ENCODE data around the gene ELOVL7. TPM values are rescaled to one million over a fixed set of nuclear protein-coding genes. Genes with fewer than 3 reads are reported as not detected.
"Not testable (repeated sequence)": the region's sequence is repeated elsewhere in the genome, so short reads cannot be mapped to it uniquely, and the experiment has no call there.

The ELOVL7 gene
- total RNA-seq, 2 experiments from 2014 or later = not detected

- CTCF ChIA-PET = no interaction called here
- TF ChIP-seq CTCF (IDR thresholded peaks at IDR 0.05) = no peak
- no peak overlapping the region for H3K27ac Mint-ChIP-seq
- no peaks in the 10 kb centered on the region for H3K4me1 ChIP-seq (ENCODE audit: insufficient read depth, low read length)
- POLR2A ChIA-PET = no interaction called here
- H3K9me3 ChIP-seq (ENCODE audit: control insufficient read depth in 1 of 2, insufficient read depth in 1 of 2, low read length in 2 of 2) = no peaks in the 10 kb centered on the region
- no peak overlapping the region for H3K4me3 ChIP-seq (ENCODE audit: low read length)
- H3K27ac ChIP-seq (ENCODE audit: low read depth in 1 of 2, low read length in 2 of 2) = no peak overlapping the region
- peaks cover 3% of the 10 kb centered on the region for H3K27me3 Mint-ChIP-seq
- no peaks in the 10 kb centered on the region for H3K9me3 Mint-ChIP-seq
- no peaks in the 10 kb centered on the region for H3K36me3 ChIP-seq (ENCODE audit: insufficient read depth, low read length)
- ATAC-seq (ENCODE audit: poor library complexity) (no peak), DNase-seq (no peak)
- no peaks in the 10 kb centered on the region for H3K36me3 Mint-ChIP-seq (ENCODE audit: low read depth)
- H3K4me3 Mint-ChIP-seq = no peak overlapping the region
- intact Hi-C loops (cut with DNase I, micrococcal nuclease) = no loop called here
- H3K4me1 Mint-ChIP-seq (ENCODE audit: low read depth) = no peaks in the 10 kb centered on the region
- peaks cover 0 to 2% of the 10 kb centered on the region in 2 experiments for H3K27me3 ChIP-seq (ENCODE audit: control insufficient read depth in 1 of 2, insufficient read depth in 2 of 2, low read length in 2 of 2)
These were observed 41.8 kb downstream of the ELOVL7 start for GRCh38 chr5:60802226-60802625.

- intact Hi-C loops (cut with DNase I, micrococcal nuclease) = no loop called here
- Histone ChIP-seq H3K4me3 (ENCODE audit: low read length) (no peak overlapping the region), H3K27me3 (ENCODE audit: control insufficient read depth in 1 of 2, insufficient read depth in 2 of 2, low read length in 2 of 2) (peaks cover 2 to 3% of the 10 kb centered on the region in 2 experiments), H3K4me1 (ENCODE audit: insufficient read depth, low read length) (no peaks in the 10 kb centered on the region), H3K27ac (ENCODE audit: low read depth in 1 of 2, low read length in 2 of 2) (no peak overlapping the region), H3K36me3 (ENCODE audit: insufficient read depth, low read length) (no peaks in the 10 kb centered on the region), H3K9me3 (ENCODE audit: control insufficient read depth in 1 of 2, insufficient read depth in 1 of 2, low read length in 2 of 2) (no peaks in the 10 kb centered on the region)
- POLR2A ChIA-PET = no interaction called here
- no peak for DNase-seq
- TF ChIP-seq CTCF (IDR thresholded peaks at IDR 0.05) = no peak
- no peaks in the 10 kb centered on the region for H3K9me3 Mint-ChIP-seq
- ATAC-seq (ENCODE audit: poor library complexity) = no peak
- no peak overlapping the region for H3K4me3 Mint-ChIP-seq
- H3K27me3 Mint-ChIP-seq = peaks cover 6% of the 10 kb centered on the region
- CTCF ChIA-PET = no interaction called here
- H3K27ac Mint-ChIP-seq = no peak overlapping the region
- no peaks in the 10 kb centered on the region for H3K4me1 Mint-ChIP-seq (ENCODE audit: low read depth)
- no peaks in the 10 kb centered on the region for H3K36me3 Mint-ChIP-seq (ENCODE audit: low read depth)
These were observed 46.5 kb downstream of the ELOVL7 start for GRCh38 chr5:60797482-60798153.

GRCh38 chr5:60795424-60795950, 48.6 kb downstream of the ELOVL7 start:
- H3K27ac Mint-ChIP-seq; H3K4me3 ChIP-seq (ENCODE audit: low read length); H3K9me3 ChIP-seq (ENCODE audit: control insufficient read depth in 1 of 2, insufficient read depth in 1 of 2, low read length in 2 of 2); H3K4me1 ChIP-seq (ENCODE audit: insufficient read depth, low read length); H3K4me3 Mint-ChIP-seq; intact Hi-C loops (cut with DNase I, micrococcal nuclease); DNase-seq; POLR2A ChIA-PET; H3K36me3 ChIP-seq (ENCODE audit: insufficient read depth, low read length); H3K4me1 Mint-ChIP-seq (ENCODE audit: low read depth); H3K27me3 ChIP-seq (ENCODE audit: control insufficient read depth in 1 of 2, insufficient read depth in 2 of 2, low read length in 2 of 2); H3K36me3 Mint-ChIP-seq (ENCODE audit: low read depth); H3K27ac ChIP-seq (ENCODE audit: low read depth in 1 of 2, low read length in 2 of 2); H3K9me3 Mint-ChIP-seq; ATAC-seq (ENCODE audit: poor library complexity); CTCF ChIA-PET: not testable (repeated sequence)
- H3K27me3 Mint-ChIP-seq = peaks cover 16% of the 10 kb centered on the region

- H3K9me3 ChIP-seq (ENCODE audit: control insufficient read depth in 1 of 2, insufficient read depth in 1 of 2, low read length in 2 of 2) = peaks cover 0 to 3% of the 10 kb centered on the region in 2 experiments
- DNase-seq = no peak
- peaks cover 16% of the 10 kb centered on the region for H3K27me3 Mint-ChIP-seq
- H3K4me3 ChIP-seq (ENCODE audit: low read length) = no peak overlapping the region
- H3K4me3 Mint-ChIP-seq = no peak overlapping the region
- no peaks in the 10 kb centered on the region for H3K4me1 Mint-ChIP-seq (ENCODE audit: low read depth)
- no peaks in the 10 kb centered on the region for H3K4me1 ChIP-seq (ENCODE audit: insufficient read depth, low read length)
- no peaks in the 10 kb centered on the region for H3K36me3 Mint-ChIP-seq (ENCODE audit: low read depth)
- H3K27ac ChIP-seq (ENCODE audit: low read depth in 1 of 2, low read length in 2 of 2) = no peak overlapping the region
- no peak for TF ChIP-seq CTCF (IDR thresholded peaks at IDR 0.05)
- no peak for ATAC-seq (ENCODE audit: poor library complexity)
- no peak overlapping the region for H3K27ac Mint-ChIP-seq
- intact Hi-C loops (cut with DNase I, micrococcal nuclease) = no loop called here
- H3K27me3 ChIP-seq (ENCODE audit: control insufficient read depth in 1 of 2, insufficient read depth in 2 of 2, low read length in 2 of 2) = peaks cover 2 to 3% of the 10 kb centered on the region in 2 experiments
- H3K36me3 ChIP-seq (ENCODE audit: insufficient read depth, low read length) = no peaks in the 10 kb centered on the region
- ChIA-PET POLR2A (no interaction called here), CTCF (no interaction called here)
- no peaks in the 10 kb centered on the region for H3K9me3 Mint-ChIP-seq
These were observed 49.4 kb downstream of the ELOVL7 start for GRCh38 chr5:60794691-60795090.
